MM.1S (cell line): Measurements from ENCODE around the gene ANKDD1A.

Experiments
- EZH2 ChIP-seq: fragments of 300-600 bp; sonication (generic); optimal IDR thresholded peaks from 2 replicates; pipeline ENCODE3; 2017; ENCODE audit warnings: low read depth, mild to moderate bottlenecking, antibody characterized with exemption, low read length, mixed read lengths
- TF ChIP-seq, protein P1 (sequence below): fragments of 300-600 bp; sonication (generic); IDR thresholded peaks from 2 replicates; pipeline ENCODE4 v1.5.1; 2016; ENCODE audit warnings: antibody characterized with exemption, low read length, mixed read lengths

DNA sequence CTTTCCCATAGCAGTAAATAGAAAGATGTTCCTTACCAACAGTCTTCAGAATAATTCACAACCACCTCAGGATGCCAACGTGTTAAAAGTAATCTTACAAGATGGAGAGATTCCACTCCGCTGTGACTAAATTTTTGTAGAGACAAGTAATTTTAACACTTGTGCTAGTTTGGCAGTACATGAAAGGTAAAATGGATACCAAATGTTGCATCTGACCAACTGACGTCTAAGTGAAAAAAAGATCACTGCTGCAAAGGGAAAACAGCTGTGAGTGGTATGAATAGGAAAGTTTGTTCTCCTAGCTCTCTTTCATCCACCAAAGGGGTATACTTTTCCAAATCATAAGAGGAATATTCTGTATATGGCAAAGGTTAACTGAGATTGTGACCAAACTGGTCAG is 75.4 kb downstream of the ANKDD1A start:
- TF ChIP-seq, protein P1, sequence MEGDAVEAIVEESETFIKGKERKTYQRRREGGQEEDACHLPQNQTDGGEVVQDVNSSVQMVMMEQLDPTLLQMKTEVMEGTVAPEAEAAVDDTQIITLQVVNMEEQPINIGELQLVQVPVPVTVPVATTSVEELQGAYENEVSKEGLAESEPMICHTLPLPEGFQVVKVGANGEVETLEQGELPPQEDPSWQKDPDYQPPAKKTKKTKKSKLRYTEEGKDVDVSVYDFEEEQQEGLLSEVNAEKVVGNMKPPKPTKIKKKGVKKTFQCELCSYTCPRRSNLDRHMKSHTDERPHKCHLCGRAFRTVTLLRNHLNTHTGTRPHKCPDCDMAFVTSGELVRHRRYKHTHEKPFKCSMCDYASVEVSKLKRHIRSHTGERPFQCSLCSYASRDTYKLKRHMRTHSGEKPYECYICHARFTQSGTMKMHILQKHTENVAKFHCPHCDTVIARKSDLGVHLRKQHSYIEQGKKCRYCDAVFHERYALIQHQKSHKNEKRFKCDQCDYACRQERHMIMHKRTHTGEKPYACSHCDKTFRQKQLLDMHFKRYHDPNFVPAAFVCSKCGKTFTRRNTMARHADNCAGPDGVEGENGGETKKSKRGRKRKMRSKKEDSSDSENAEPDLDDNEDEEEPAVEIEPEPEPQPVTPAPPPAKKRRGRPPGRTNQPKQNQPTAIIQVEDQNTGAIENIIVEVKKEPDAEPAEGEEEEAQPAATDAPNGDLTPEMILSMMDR, result no peak
- TF ChIP-seq EZH2, result no peak
